NCI-H526 treated with DMSO at 0.1 percent for 48 hours (cell line): ENCODE measurements around the gene FXYD2.

ENCODE experiments used
- DNase-seq: peaks from one replicate; lab custom pipeline; 2025; lab: John Stamatoyannopoulos, UW

The FXYD2 gene

GRCh38 chr11:117835576-117835975 is 11.0 kb upstream of the FXYD2 start:
- no peak for DNase-seq

- DNase-seq, result peak; percentile 52
Observed at GRCh38 chr11:117834838-117835443, 10.4 kb upstream of the FXYD2 start.

GRCh38 chr11:117834068-117834810 is 9.7 kb upstream of the FXYD2 start:
- DNase-seq, result no peak

GRCh38 chr11:117833401-117833891 is 8.9 kb upstream of the FXYD2 start:
- DNase-seq, result peak; percentile 88

- DNase-seq, result no peak
Observed at GRCh38 chr11:117832511-117832910, 8.0 kb upstream of the FXYD2 start.

GRCh38 chr11:117831661-117832415 is 7.3 kb upstream of the FXYD2 start:
- no peak for DNase-seq

- no peak for DNase-seq
Observed at GRCh38 chr11:117830674-117831351, 6.3 kb upstream of the FXYD2 start.

- DNase-seq, result no peak
Observed at GRCh38 chr11:117830072-117830471, 5.5 kb upstream of the FXYD2 start.

- no peak for DNase-seq
Observed at GRCh38 chr11:117829369-117829725, 4.8 kb upstream of the FXYD2 start.

GRCh38 chr11:117828611-117829368 is 4.2 kb upstream of the FXYD2 start:
- no peak for DNase-seq

- DNase-seq, result no peak
Observed at GRCh38 chr11:117827521-117828511, 3.3 kb upstream of the FXYD2 start.

- DNase-seq, result no peak
Observed at GRCh38 chr11:117826832-117827231, 2.3 kb upstream of the FXYD2 start.

GRCh38 chr11:117826190-117826570 is 1.6 kb upstream of the FXYD2 start:
- DNase-seq, result no peak

- DNase-seq, result no peak
Observed at GRCh38 chr11:117825538-117826189, 1.1 kb upstream of the FXYD2 start.

- DNase-seq, result no peak
Observed at GRCh38 chr11:117823946-117824420, 561 bp downstream of the FXYD2 start.

GRCh38 chr11:117823294-117823945 is 1.1 kb downstream of the FXYD2 start:
- peak; percentile 56 for DNase-seq

GRCh38 chr11:117822074-117823033 is 2.2 kb downstream of the FXYD2 start:
- DNase-seq, result no peak

GRCh38 chr11:117821431-117821830 is 3.1 kb downstream of the FXYD2 start:
- DNase-seq, result no peak
